NCI-H1105 treated with DMSO at 0.1 percent for 48 hours (cell line): ENCODE measurements around the gene GPR137.

Source experiments
- DNase-seq: peaks from one replicate; lab custom pipeline; 2025; lab: John Stamatoyannopoulos, UW

GPR137 gene

DNA sequence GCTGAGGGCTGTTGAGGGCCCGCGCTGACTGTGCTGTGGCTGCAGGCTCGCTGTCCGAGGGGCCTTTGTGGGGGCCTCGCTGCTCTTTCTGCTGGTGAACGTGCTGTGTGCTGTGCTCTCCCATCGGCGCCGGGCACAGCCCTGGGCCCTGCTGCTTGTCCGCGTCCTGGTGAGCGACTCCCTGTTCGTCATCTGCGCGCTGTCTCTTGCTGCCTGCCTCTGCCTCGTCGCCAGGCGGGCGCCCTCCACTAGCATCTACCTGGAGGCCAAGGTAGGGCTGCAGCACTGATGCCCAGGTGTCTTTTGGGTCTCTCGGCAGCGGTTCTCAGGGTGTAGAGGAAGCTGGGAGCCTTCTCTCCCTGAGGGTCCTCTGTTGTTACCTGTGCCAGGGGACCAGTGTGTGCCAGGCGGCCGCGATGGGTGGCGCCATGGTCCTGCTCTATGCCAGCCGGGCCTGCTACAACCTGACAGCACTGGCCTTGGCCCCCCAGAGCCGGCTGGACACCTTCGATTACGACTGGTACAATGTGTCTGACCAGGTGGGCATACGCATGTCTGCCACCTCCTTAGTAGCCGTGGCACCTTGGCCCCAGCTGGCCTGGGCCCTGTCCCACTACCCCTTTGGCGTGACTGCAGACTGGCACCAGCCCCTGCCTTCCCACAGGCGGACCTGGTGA lies 2.2 kb downstream of the GPR137 start:
- no peak for DNase-seq

- no peak for DNase-seq
Observed at GRCh38 chr11:64288353-64288750, 2.7 kb downstream of the GPR137 start.

DNA sequence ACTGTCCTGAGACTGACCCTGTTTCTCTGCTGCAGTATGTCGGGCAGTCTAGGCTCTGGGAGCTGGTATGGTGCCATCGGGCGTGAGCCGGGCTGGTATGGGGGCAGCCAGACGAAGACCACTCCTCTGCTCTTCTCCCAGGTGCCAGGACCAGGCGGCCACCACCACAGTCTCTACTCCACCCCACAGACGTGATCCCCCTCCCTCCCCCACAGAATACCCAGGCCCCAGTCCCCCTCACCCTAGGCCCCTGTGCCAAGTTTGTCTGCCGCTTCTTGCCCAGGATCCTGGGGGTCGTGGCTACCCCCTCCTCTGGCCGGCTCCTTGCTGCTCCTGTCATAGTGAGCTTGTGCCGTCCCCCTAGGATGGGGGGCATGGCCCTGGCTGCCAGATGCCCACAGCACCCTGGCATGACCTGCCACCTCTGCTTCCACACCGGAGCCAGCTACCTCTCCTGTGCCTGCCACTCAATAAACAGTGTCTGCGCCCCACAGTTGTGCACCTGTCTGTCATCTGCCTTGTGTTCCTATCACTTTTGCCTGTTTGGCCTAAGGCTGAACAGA lies 3.4 kb downstream of the GPR137 start:
- no peak for DNase-seq

DNA sequence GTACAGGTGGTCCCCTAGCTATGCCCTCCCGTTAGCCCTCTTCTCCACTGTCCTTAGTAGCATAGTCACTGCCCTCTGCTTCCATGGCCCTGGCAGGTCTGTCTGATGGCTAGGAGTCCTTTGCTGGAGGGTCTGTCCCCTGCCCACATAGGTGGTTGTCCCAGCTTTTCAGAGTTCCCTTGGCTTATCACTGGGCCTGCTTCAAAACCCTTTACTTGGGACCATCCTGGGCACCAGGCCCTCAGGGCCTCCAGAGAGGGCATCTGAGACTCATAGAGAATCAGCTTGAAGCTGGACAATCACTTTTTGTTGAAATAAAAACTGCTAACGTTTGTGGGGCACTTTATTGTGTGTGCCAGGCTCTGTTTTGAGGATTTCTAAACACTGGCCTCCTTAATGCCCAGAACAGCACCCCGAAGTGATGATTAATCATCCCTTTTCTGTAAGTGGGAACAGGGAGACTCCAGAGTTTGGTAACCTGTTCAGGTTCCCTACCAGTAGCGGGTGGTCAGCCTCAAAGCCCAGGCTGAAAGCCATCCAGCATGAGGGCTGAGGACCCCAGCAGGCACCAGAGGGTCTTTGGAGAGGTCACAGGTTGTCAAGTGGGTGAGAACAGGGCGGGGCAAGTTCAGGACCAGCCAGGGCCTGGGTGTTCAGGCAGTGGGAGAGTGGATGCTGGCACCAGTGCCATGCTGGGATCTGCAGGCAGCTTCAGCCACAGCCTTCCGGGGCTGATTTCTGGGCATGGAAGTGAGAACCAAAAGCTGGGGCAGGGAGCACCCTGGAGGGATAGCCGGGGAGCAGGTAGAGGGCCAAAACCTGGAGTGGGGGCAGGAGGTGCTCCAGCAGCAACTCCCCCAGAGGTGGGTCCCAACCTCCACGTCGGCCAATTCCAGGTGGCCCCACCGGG lies 5.0 kb downstream of the GPR137 start:
- DNase-seq, result no peak

DNA sequence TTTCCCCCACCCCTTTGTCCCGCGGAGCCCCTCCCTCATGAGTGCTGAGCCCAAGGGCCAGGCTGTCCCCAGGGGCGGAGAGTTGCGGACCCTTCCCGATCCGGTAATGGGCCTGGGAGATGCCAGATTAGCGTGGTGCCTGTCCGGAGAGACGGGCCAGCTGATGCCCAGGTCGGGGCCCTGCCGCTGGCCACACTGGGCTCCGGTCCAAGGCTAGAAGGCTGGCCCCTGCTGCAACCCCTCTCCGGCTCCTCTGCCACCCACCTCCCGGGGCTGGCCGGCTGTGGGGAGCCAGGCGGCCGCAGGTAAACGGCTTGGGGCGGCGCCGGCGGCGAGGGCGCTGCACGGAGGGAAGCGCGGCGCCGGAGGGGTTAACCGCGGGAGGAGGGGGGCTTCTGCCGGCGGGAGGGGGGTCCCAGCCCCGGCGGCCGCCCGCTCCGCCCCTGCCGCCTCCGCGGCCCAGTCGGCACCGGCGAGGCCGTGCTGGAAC lies 5.7 kb downstream of the GPR137 start, which contains the start of gene KCNK4:
Gene KCNK4 (plus strand): TSS at position 41 of the 490 bp plus-strand sequence. CDS start 1,717 bp downstream, outside the sequence.
- no peak for DNase-seq

- no peak for DNase-seq
Observed at GRCh38 chr11:64291752-64292459, 6.3 kb downstream of the GPR137 start.

- DNase-seq, result no peak
Observed at GRCh38 chr11:64292460-64293254, 7.0 kb downstream of the GPR137 start.

DNA sequence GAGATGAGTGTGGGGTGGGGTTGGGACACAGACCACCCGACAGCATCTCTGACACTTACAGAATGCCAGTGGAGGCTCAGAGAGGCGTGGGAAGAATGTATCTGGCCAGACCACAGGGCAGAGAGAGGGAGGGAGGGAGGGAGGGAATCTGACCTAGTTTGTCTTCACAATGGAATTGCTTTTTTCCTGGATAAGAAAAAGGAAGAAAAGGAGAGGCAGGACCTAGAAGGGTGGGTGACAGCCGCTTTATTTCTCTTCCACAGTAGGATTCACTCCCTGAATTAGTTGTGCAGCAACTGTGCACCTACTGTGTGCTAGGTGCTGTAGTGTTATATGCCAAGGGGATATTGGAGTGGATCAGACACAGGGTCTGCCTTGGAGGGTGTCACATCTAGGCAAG lies 9.1 kb downstream of the GPR137 start:
- no peak for DNase-seq

- DNase-seq, result no peak
Observed at GRCh38 chr11:64295760-64296159, 10.1 kb downstream of the GPR137 start.

DNA sequence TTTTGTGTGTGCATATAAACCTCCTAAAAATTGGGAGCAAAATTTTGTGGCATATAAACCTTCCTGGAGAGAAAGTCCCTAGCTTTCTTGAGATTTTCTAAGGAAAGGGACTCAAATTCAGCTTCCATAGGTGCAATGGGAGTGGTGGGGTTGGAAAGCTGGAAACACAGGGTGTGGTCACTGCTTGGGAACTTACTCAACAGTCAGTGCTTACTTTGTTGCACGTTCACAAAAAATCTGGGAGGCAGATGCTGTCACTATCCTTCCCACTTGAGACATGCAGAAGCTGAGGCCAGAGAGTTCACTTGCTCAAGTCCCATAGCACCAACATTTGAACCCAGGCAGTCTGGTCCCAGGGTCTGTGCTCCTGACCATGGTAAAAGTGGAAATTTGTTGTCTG lies 10.6 kb downstream of the GPR137 start:
- no peak for DNase-seq

- DNase-seq, result no peak
Observed at GRCh38 chr11:64296830-64297698, 11.4 kb downstream of the GPR137 start.

- DNase-seq, result no peak
Observed at GRCh38 chr11:64297699-64298358, 12.2 kb downstream of the GPR137 start.

- no peak for DNase-seq
Observed at GRCh38 chr11:64298966-64299846, 13.6 kb downstream of the GPR137 start.

DNA sequence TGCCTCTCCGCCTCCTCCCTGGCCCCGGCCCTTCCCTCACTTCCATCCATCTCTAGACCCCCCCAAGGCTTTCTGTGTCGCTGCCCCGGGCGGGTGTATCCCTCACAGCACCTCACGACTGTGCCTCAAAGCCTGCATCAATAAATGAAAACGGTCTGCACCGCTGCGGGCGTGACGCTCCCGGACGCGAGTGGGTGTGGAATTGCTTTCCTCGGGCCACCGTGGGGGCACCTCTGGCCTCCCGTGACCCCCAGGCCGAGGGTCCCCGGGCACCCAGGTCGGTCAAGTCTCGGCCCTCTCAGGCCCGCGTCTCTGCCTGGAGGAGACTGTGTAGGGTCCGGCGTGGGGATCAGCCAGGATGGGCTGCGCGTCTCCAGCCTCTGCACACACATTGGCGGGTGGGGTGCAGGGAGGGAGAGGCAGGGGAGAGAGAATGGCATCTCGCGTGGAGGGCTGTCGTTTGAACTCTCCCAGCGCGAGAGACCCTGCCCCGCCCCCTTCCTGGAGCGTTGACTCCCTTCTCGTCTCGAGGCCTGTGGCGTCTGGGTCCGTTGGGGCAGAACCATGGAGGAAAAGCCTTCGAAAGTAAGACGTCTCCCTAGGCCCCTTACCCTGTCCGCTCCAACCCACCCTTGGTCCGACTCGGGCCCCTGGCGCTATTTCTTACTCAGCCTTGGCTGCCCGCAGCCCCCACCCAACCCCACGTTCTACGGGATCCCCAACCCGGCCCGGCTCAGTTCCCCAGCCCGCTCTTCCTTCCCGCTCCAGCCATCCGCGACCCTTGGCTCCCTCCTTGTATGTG lies 14.4 kb downstream of the GPR137 start, which contains the start of gene CATSPERZ:
Gene CATSPERZ (plus strand): TSS at position 512 of the 802 bp plus-strand sequence. CDS start 53 bp downstream, at position 565.
- no peak for DNase-seq

DNA sequence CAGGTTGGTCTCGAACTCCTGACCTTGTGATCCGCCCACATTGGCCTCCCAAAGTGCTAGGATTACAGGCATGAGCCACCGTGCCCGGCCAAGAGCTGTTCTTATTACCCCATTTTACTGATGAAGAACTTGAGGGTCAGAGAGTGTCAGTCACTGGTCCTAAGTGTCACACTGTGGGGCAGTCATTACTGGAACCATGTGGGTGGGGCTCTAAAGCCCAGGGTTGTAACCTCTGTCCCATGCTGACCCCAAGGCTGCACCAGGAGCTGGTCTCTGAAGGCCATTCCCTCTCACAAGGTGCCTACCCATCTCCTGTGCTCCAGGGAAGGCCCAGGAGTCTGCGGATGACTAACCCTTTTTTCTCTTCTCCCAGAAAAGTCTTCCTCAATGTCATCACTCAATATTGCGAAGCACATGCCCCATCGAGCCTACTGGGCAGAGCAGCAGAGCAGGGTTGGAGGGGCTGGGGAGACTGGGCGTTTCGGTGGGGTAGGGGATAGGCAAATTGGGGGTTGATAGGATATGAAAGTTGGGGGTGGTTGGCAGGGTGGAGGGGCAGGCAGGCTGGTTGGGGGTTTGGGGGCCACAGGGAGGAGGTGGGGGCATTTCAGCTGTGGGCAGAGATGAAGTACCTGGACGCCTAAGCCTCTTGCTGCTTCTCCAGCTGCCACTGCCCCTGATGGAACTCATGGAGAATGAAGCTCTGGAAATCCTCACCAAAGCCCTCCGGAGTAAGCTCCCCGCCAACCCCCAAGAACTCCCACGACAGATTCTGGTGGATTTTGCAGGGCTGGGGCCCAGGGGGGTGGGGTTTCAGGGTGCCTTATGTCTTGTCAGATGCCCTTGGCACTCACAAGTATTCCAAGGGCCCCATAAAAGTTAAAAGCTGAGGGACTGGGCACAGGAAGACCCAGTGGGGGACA lies 17.7 kb downstream of the GPR137 start:
- no peak for DNase-seq

DNA sequence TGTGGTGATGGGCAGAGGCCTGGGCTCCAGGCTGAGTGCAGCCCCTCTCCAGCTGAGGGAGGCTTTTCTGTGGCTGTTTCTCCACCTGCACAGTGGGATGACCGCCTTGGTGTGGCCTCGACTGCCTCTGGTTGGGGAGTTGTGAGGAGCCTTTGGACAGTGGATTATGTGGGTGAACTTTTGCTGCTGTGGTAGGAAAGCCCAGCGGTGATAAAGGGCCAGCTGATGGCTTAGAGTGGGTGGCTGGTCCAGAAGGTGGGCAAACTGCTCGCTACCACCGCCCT lies 18.3 kb downstream of the GPR137 start:
- no peak for DNase-seq
